ENCODE measurements around the gene TINAGL1.

Gene TINAGL1

DNA sequence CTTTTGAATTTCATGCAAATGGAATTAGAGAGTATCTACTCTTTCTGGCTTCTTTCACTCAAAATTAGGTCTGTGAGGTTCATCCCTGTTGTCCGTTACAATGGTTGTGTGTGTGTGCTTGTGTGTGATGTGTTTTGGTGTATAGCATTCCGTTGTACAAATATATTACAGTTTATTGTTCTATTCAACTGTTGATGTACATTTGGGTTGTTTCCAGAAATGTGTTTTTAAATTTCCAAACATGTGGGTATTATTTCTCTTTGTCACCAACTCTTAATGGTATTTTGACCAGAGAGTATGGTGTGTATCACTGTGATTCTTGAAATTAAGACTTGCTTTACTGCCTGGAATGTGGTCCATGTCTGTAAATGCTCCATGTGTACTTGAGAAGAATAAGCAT, 24.3 kb downstream of the TINAGL1 start:
- peaks cover 62% of the 10 kb centered on the region for H3K4me1 ChIP-seq
- no peak overlapping the region for H3K9ac ChIP-seq
- no peaks in the 10 kb centered on the region for H3K9me3 ChIP-seq
- TF ChIP-seq Cebpa-rat (IDR thresholded peaks at IDR 0.05) = no peak
- H3K4me3 ChIP-seq = no peak overlapping the region
- no peaks in the 10 kb centered on the region for H4K20me1 ChIP-seq
- no peaks in the 10 kb centered on the region for H3K36me3 ChIP-seq
- H3K27ac ChIP-seq = peak overlapping the region; percentile 98; the same call in 1 of the 2 replicates
- no peaks in the 10 kb centered on the region for H3K27me3 ChIP-seq
- peak overlapping the region; percentile 41 for H3K4me2 ChIP-seq

GRCh38 chr1:31602081-31602480, 25.8 kb downstream of the TINAGL1 start:
- H3K27me3 ChIP-seq = no peaks in the 10 kb centered on the region
- H3K4me3 ChIP-seq = no peak overlapping the region
- no peaks in the 10 kb centered on the region for H3K36me3 ChIP-seq
- no peaks in the 10 kb centered on the region for H3K9me3 ChIP-seq
- no peak for TF ChIP-seq Cebpa-rat (IDR thresholded peaks at IDR 0.05)
- no peak overlapping the region for H3K27ac ChIP-seq
- H3K4me2 ChIP-seq = no peak overlapping the region
- H3K4me1 ChIP-seq = peaks cover 54% of the 10 kb centered on the region
- no peaks in the 10 kb centered on the region for H4K20me1 ChIP-seq
- no peak overlapping the region for H3K9ac ChIP-seq

- Histone ChIP-seq H3K9me3 (no peaks in the 10 kb centered on the region), H3K27ac (0 out of 2 replicates have a peak overlapping the region, but pooled peaks have one; percentile 7), H3K36me3 (no peaks in the 10 kb centered on the region), H3K9ac (no peak overlapping the region), H3K4me3 (no peak overlapping the region), H3K27me3 (no peaks in the 10 kb centered on the region), H4K20me1 (no peaks in the 10 kb centered on the region), H3K4me2 (0 out of 2 replicates have a peak overlapping the region, but pooled peaks have one; percentile 14), H3K4me1 (peaks cover 15% of the 10 kb centered on the region)
- no peak for TF ChIP-seq Cebpa-rat (IDR thresholded peaks at IDR 0.05)
Observed at GRCh38 chr1:31605908-31606427, 29.7 kb downstream of the TINAGL1 start.

DNA sequence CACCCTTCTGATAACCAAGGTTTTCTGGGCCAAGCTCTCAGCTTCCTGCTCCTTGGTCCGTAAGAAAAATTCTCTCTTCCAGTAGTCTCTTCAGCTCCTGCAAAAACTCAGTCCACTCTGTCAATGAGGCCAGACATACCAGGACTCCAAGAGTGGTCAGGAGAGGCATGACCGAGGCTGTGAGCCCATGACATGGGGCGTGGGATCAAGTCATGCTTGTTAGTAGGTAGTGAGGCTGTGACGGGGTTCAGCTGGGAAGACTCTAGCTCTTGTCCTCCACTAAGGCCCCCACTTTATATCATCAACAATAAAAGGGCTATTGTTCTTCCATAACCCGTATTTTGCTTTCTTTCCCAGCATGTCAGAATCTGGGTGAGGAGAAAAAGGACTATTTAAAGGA, 31.0 kb downstream of the TINAGL1 start:
- Histone ChIP-seq H3K4me2 (no peak overlapping the region), H3K27me3 (no peaks in the 10 kb centered on the region), H3K36me3 (no peaks in the 10 kb centered on the region), H3K9ac (no peak overlapping the region), H4K20me1 (no peaks in the 10 kb centered on the region), H3K4me1 (peaks cover 9% of the 10 kb centered on the region; the same call in 1 of the 2 replicates), H3K9me3 (no peaks in the 10 kb centered on the region), H3K4me3 (no peak overlapping the region), H3K27ac (no peak overlapping the region)
- TF ChIP-seq Cebpa-rat (IDR thresholded peaks at IDR 0.05) = no peak

- Histone ChIP-seq H3K36me3 (no peaks in the 10 kb centered on the region), H3K27ac (no peak overlapping the region), H3K27me3 (no peaks in the 10 kb centered on the region), H3K4me1 (peaks cover 24% of the 10 kb centered on the region), H3K4me2 (no peak overlapping the region), H3K9ac (no peak overlapping the region), H4K20me1 (no peaks in the 10 kb centered on the region), H3K9me3 (no peaks in the 10 kb centered on the region), H3K4me3 (no peak overlapping the region)
- no peak for TF ChIP-seq Cebpa-rat (IDR thresholded peaks at IDR 0.05)
Observed at GRCh38 chr1:31609514-31610118, 33.3 kb downstream of the TINAGL1 start.

GRCh38 chr1:31614414-31615005, 38.2 kb downstream of the TINAGL1 start:
- no peak for TF ChIP-seq Cebpa-rat (IDR thresholded peaks at IDR 0.05)
- Histone ChIP-seq H3K27me3 (peaks cover 8% of the 10 kb centered on the region; the same call in 1 of the 2 replicates), H3K9ac (no peak overlapping the region), H4K20me1 (no peaks in the 10 kb centered on the region), H3K4me2 (peak overlapping the region; percentile 39), H3K36me3 (no peaks in the 10 kb centered on the region), H3K4me1 (peaks cover 45% of the 10 kb centered on the region), H3K4me3 (no peak overlapping the region), H3K27ac (peak overlapping the region; percentile 39; the same call in 1 of the 2 replicates), H3K9me3 (no peaks in the 10 kb centered on the region)

DNA sequence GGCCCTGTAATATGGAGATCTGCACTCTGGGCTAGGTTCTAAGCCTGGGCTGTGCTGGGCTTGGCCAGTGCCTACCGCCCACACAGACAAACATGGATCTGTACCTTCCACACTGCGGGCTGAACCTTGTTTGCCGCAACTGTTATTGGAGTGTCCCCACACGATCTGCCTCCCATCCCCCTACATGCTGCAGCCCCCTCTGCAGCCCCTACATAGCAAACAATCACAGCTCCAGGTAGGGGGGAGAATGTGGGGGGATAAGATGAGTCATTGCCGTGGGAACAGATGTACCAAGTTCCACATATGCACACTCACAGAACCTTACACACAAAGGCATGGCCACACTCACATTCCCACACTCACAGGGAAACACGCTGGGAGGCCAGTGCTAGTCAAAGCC, 39.1 kb downstream of the TINAGL1 start:
- no peak overlapping the region for H3K9ac ChIP-seq
- no peak for TF ChIP-seq Cebpa-rat (IDR thresholded peaks at IDR 0.05)
- H3K4me3 ChIP-seq = no peak overlapping the region
- peaks cover 8% of the 10 kb centered on the region; the same call in 1 of the 2 replicates for H3K27me3 ChIP-seq
- H3K9me3 ChIP-seq = no peaks in the 10 kb centered on the region
- no peaks in the 10 kb centered on the region for H3K36me3 ChIP-seq
- no peaks in the 10 kb centered on the region for H4K20me1 ChIP-seq
- no peak overlapping the region; the same call in 1 of the 2 replicates for H3K4me2 ChIP-seq
- no peak overlapping the region for H3K27ac ChIP-seq
- peaks cover 54% of the 10 kb centered on the region for H3K4me1 ChIP-seq

DNA sequence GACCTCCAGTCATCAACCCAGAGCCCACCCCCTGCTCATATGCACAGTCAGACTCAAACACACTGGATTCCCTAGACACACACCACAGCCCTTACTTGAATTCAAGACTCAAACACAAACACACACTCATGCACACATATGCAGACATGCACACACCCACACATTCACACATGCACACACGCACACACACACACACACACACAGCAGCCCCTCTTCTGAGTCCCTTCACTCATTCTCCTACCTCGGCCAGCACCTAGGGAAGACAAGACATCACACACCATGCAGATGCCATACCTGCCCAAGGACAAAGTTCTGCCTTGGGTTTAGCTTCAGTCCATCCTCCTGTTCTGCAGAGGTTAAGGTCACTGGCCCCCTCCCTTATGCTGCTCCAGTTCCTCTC, 39.6 kb downstream of the TINAGL1 start:
- Histone ChIP-seq H3K27me3 (peaks cover 8% of the 10 kb centered on the region; the same call in 1 of the 2 replicates), H3K9me3 (no peaks in the 10 kb centered on the region), H3K4me1 (peaks cover 55% of the 10 kb centered on the region), H3K36me3 (no peaks in the 10 kb centered on the region), H3K4me3 (no peak overlapping the region), H3K9ac (no peak overlapping the region), H3K27ac (no peak overlapping the region), H4K20me1 (no peaks in the 10 kb centered on the region), H3K4me2 (peak overlapping the region; percentile 98; the same call in 1 of the 2 replicates)
- TF ChIP-seq Cebpa-rat (IDR thresholded peaks at IDR 0.05) = no peak

- peak within 1 kb of the TSS; percentile 74 for H3K4me3 ChIP-seq
- no peaks in the 10 kb centered on the region for H4K20me1 ChIP-seq
- H3K9me3 ChIP-seq = no peaks in the 10 kb centered on the region
- H3K36me3 ChIP-seq = no peaks in the 10 kb centered on the region
- H3K27ac ChIP-seq = peak within 1 kb of the TSS; percentile 81
- no peak for TF ChIP-seq Cebpa-rat (IDR thresholded peaks at IDR 0.05)
- H3K4me1 ChIP-seq = peaks cover 55% of the 10 kb centered on the region
- H3K9ac ChIP-seq = peak within 1 kb of the TSS; percentile 79
- peaks cover 8% of the 10 kb centered on the region; the same call in 1 of the 2 replicates for H3K27me3 ChIP-seq
- H3K4me2 ChIP-seq = peak within 1 kb of the TSS; percentile 98
Observed at GRCh38 chr1:31617218-31617915, 41.1 kb downstream of the TINAGL1 start, which contains the start of gene HCRTR1. Gene HCRTR1, plus strand, starts transcription at chr1:31617689. Its CDS starts 1,504 bp downstream, at chr1:31619193.

Measured in BLaER1 (cell line).